Fibroblast of mammary gland (primary cell): ENCODE results near the gene SCTR.

ENCODE experiments used
- DNase-seq: peaks from one replicate; pipeline ENCODE4 v3.0.0-alpha.2; 2010; ENCODE audit warnings: low read depth
- H3K4me3 ChIP-seq: 2 replicates; pipeline ENCODE4 v1.5.1; 2011; ENCODE audit warnings: low read depth, mild to moderate bottlenecking, low read length, moderate library complexity; ENCODE audit not compliant: control insufficient read depth
- CTCF ChIP-seq: conservative IDR thresholded peaks from 2 replicates; pipeline ENCODE4 v1.5.1; 2011; ENCODE audit warnings: low read depth, low read length, inconsistent platforms; ENCODE audit not compliant: control insufficient read depth, insufficient read depth

The SCTR gene

GRCh38 chr2:119429225-119429981 lies 94.9 kb downstream of the SCTR start:
- H3K4me3 ChIP-seq: no peak overlapping the region
- DNase-seq: peak; percentile 30
- no peak for TF ChIP-seq CTCF

- TF ChIP-seq CTCF: no peak
- H3K4me3 ChIP-seq: no peak overlapping the region
- no peak for DNase-seq
Measured at GRCh38 chr2:119428488-119429224, 95.6 kb downstream of the SCTR start.

- no peak overlapping the region for H3K4me3 ChIP-seq
- TF ChIP-seq CTCF: no peak
- no peak for DNase-seq
Measured at GRCh38 chr2:119427756-119428155, 96.5 kb downstream of the SCTR start.

GRCh38 chr2:119426801-119427395 lies 97.4 kb downstream of the SCTR start:
- no peak overlapping the region for H3K4me3 ChIP-seq
- no peak for TF ChIP-seq CTCF
- DNase-seq: no peak

- TF ChIP-seq CTCF: no peak
Measured at GRCh38 chr2:119426396-119426675, 97.9 kb downstream of the SCTR start.

GRCh38 chr2:119425620-119426395 lies 98.5 kb downstream of the SCTR start:
- H3K4me3 ChIP-seq: no peak overlapping the region
- no peak for TF ChIP-seq CTCF
- DNase-seq: no peak

More at GRCh38 chr2:119426396-119426675, 97.9 kb downstream of the SCTR start:
- no peak for DNase-seq
- H3K4me3 ChIP-seq: no peak overlapping the region
